ENCODE measurements around the gene ACACA.
"Not testable (repeated sequence)": the region's sequence is repeated elsewhere in the genome, so short reads cannot be mapped to it uniquely, and the experiment has no call there.

The ACACA gene

GRCh38 chr17:37393352-37393751 is 13.3 kb downstream of the ACACA start:
- DNase-seq (ENCODE audit: low read depth in 2 of 2): no peak

DNA sequence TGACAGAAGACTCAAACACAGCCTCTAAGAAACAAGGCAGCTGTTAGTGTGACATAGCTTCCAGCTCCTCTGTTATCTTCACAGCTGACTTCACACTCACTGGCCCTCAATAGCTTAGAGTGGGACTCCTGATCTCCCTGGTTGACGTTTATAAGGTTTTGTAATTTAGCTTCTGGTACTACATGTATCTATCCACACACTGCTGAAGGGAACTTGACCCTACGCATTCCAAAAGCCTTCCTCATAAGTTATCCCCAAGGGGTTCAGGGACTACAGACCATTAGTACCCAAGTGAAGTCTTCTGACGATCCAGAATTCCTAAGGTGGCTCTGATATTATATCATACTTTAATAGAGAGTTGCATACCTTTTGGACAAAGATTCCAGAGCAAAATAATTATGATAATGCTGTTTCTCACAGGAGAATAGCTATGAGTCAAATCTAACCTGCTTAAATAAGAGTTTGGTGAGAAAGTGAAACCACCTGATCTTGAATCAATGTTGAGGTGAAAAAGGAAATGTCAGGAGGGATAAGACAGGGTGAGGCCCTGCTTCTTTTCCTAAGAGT is 14.5 kb downstream of the ACACA start:
- DNase-seq (ENCODE audit: low read depth in 2 of 2): no peak

DNA sequence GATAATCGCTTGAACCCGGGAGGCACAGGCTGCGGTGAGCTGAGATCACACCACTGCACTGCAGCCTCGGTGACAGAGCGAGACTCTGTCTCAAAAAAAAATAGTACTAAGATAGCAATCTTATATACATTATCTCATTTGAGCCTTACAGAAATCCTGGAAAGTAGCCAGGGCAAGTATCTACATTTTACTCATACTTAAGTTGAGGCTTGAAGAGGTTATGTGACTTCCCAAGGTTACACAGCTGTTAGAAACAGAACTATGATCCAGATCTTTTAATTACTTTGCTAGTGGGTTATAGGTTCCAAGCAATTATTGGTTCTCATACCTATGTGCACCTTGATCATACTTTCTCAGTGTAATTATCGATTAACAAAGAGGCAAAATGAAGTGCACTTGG is 15.5 kb downstream of the ACACA start:
- DNase-seq (ENCODE audit: low read depth in 2 of 2): no peak

GRCh38 chr17:37389160-37389559 is 17.5 kb downstream of the ACACA start:
- no peak for DNase-seq (ENCODE audit: low read depth in 2 of 2)

- no peak for DNase-seq (ENCODE audit: low read depth in 2 of 2)
Observed at GRCh38 chr17:37388266-37388665, 18.4 kb downstream of the ACACA start.

DNA sequence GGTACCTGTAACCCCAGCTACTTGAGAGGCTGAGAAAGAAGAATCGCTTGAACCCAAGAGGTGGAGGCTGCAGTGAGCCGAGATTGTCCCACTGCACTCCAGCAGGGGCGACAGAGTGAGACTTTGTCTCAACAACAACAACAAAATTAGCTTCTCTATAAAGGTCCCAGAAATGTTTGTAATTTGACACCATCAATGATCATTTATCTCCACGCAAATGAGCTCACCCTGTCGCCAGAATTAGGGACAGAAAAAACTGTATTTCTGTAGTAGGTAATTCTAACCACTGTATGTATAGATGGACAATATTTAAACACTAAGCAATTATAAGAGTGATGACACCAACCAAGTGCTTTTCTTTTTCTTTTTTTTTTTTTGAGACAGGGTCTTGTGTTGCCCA is 20.2 kb downstream of the ACACA start:
- no peak for DNase-seq (ENCODE audit: low read depth in 2 of 2)

GRCh38 chr17:37385474-37385990 is 21.1 kb downstream of the ACACA start:
- DNase-seq (ENCODE audit: low read depth in 2 of 2): no peak

- DNase-seq (ENCODE audit: low read depth in 2 of 2): no peak
Observed at GRCh38 chr17:37384560-37385149, 22.0 kb downstream of the ACACA start.

GRCh38 chr17:37382056-37382455 is 24.6 kb downstream of the ACACA start:
- no peak for DNase-seq (ENCODE audit: low read depth in 2 of 2)

DNA sequence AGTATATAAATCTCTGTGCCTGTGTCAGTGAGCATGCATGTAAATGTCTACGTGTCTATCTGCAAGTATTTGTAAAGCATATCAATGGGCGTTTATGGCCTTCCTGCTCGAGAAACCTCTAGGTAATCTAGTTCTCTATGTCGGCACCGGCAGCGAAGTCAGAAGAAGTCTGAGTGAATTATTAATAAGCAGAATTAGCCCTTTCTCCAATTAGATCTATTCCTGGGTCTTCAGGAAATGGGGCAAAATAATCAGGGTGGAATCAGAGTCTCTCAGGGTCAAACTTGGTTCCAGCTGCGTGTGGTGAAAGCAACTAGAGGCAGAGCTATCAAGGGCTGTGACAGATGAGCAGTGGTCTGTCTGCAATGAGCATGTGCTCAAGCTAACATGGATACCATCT is 30.9 kb downstream of the ACACA start, which contains the start of gene C17orf78:
Gene C17orf78 (plus strand): TSS at position 280 of the 400 bp plus-strand sequence. CDS start 108 bp downstream, at position 388.
- no peak for DNase-seq (ENCODE audit: low read depth in 2 of 2)

GRCh38 chr17:37373530-37374159 is 33.0 kb downstream of the ACACA start:
- DNase-seq (ENCODE audit: low read depth in 2 of 2): peak; percentile 42 to 52

- DNase-seq (ENCODE audit: low read depth in 2 of 2): no peak
Observed at GRCh38 chr17:37368577-37368976, 38.1 kb downstream of the ACACA start.

- no peak for DNase-seq (ENCODE audit: low read depth in 2 of 2)
Observed at GRCh38 chr17:37365589-37365988, 41.0 kb downstream of the ACACA start.

DNA sequence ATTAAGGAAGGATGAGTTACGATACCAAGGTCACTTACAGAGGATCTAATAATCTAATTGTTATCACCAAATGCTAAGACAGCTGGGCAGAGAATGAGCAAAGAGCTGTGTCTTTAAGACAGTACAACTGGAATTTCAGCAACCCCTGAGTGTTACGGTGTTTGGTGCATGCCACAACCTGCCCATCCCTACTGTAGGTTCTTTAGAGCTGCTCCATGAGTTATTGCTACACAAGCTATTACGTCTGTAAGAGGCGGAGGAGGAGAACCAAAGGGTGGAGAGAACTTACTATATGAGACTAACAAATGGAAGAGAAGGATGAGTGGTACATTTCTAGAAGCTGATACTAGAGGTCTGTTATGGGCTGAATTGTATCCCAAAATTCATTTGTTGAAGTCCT is 45.1 kb downstream of the ACACA start:
- no peak for DNase-seq (ENCODE audit: low read depth in 2 of 2)

DNA sequence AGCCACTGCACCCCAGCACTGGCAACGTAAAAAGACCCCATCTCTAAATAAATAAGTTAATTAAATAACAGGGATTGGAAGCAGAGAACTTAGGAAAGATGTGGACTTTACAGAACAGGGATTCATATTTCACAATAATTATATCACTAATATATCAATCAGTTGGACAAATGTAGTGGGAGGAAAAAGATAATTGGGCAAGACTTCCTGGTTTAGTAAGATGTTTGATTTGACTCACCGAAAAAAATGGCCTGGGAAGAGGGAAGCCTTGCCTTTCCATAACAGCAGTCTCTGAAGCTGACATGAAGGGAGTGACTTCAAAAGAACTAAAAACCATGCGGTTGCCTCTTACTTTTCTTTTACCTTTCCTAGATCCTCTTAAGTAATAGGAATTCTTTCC is 46.0 kb downstream of the ACACA start:
- no peak for DNase-seq (ENCODE audit: low read depth in 2 of 2)

GRCh38 chr17:37359682-37360188 is 46.9 kb downstream of the ACACA start:
- DNase-seq (ENCODE audit: low read depth in 2 of 2): no peak

DNA sequence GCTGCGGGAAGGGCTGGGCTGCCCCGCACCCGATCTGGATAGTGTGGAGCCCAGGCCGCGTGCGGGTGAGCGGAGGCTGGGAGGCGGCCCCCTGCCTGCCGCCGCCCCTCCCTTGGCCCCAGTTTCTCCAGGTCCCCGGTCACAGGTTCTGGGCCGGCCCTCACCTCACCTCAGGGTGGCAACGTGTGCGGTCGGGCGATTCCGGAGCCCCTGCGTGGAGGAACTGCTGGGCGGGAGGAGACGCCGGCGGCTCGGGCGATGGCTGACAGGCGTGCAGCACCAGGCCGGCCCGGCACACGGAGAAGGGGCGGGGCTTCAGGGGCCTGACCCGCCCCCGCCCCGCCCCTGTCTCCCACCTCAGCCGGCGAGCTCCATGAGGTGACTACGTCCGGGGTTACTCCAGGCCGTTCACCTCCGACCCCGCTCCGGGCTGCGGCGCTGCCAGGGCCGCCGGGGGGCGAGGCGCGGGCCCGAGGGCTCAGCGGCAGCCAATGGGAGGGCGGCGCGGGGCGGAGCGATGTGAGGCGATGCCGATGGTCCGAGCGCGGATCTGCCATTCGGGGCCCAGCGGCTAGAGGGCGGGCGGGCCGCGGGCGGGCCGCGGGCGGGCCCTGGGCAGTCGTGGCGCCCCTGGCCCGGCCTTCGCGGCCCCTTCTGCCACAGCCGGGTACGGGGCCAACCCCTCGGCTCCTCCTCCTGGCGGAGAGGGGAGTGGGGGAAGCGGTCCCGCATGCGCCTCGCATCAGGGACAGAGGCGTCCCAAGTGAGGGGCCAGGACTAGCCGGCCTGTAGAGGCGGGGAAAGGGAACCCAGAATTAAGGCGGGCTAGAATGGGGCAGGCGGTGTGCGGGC is 47.6 kb downstream of the ACACA start:
- DNase-seq (ENCODE audit: low read depth in 2 of 2): peak; percentile 86 to 92

- DNase-seq (ENCODE audit: low read depth in 2 of 2): peak; percentile 35
Observed at GRCh38 chr17:37358098-37358829, 48.4 kb downstream of the ACACA start.

DNA sequence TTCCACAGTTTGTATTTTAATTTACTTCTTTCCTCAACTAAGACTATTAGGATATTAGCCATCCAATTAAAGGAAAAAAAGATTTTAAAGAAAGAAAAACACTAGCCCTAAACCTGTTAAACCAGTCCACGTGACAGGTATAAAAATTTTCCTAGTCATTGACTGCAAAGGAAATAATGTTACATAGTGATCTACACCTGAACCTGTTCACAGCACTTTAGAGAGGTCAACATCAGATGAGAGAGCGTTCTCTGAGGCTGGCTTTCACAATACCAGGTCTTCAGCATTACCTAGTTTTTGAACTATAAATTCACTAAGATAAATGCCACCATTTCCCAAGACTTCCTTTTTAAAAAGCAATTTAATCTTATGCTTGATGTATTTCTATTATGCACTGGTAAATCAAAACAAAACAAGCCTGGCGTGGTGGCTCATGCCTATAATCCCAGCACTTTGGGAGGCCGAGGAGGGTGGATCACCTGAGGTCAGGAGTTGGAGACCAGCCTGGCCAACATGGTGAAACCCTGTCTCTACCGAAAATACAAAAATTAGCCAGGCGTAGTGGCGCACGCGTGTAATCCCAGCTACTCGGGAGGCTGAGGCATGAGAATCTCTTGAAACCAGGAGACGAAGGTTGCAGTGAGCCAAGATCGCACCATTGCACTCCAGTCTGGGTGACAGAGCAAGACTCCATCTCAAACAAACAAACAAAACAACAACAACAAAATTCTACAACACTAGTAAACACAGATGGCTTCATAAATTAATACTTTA is 49.7 kb downstream of the ACACA start:
- DNase-seq (ENCODE audit: low read depth in 2 of 2): not testable (repeated sequence)

DNA sequence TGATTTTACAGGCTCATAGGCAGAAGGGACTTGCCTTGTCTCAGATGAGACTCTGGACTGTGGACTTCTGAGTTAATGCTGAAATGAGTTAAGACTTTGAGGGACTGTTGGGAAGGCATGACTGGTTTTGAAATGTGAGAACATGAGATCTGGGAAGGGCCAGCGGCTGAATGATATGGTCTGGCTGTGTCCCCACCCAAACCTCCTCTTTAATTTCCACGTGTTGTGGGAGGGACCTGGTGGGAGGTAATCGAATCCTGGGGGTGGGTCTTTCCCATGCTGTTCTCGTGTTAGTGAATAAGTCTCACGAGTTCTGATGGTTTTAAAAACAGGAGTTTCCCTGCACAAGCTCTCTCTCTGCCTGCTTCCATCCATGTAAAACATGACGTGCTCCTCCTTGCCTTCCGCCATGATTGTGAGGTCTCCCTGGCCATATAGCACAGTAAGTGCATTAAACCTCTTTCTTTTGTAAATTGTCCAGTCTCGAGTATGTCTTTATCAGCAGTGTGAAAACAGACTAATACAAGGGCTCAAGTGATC is 59.7 kb downstream of the ACACA start:
- not testable (repeated sequence) for DNase-seq (ENCODE audit: low read depth in 2 of 2)
